H9 (cell line): Measurements from ENCODE around the gene PDXDC1. TPM values are rescaled to one million over a fixed set of nuclear protein-coding genes. Genes with fewer than 3 reads are reported as not detected.
A peak's percentile ranks its signal among the peaks of the same experiment; 100 is the strongest.
"Not testable (repeated sequence)": the region's sequence is repeated elsewhere in the genome, so short reads cannot be mapped to it uniquely, and the experiment has no call there.

Source experiments
- DNase-seq: peaks from one replicate; pipeline ENCODE4 v3.0.0-alpha.2; 2017
- H2AFZ ChIP-seq: one replicate; pipeline ENCODE4 v1.6.1; 2013; ENCODE audit warnings: mild to moderate bottlenecking, low read length, control low read depth, moderate library complexity
- H2AK5ac ChIP-seq: 2 replicates; pipeline ENCODE4 v1.6.1; 2013; ENCODE audit warnings: low read length, control low read depth, mixed read lengths; ENCODE audit not compliant: insufficient read length
- H2BK120ac ChIP-seq: one replicate; pipeline ENCODE4 v1.6.1; 2013; ENCODE audit warnings: low read depth, mild to moderate bottlenecking, low read length, control low read depth, inconsistent platforms; ENCODE audit not compliant: poor library complexity, severe bottlenecking
- H2BK12ac ChIP-seq: 2 replicates; pipeline ENCODE4 v1.6.1; 2013; ENCODE audit warnings: low read length, control low read depth, mixed read lengths, low read depth; ENCODE audit not compliant: insufficient read length
- H2BK15ac ChIP-seq: 2 replicates; pipeline ENCODE4 v1.6.1; 2013; ENCODE audit warnings: low read depth, low read length, control low read depth
- H2BK20ac ChIP-seq: one replicate; pipeline ENCODE4 v1.6.1; 2013; ENCODE audit warnings: low read depth, mild to moderate bottlenecking, low read length, control low read depth, inconsistent platforms; ENCODE audit not compliant: poor library complexity, severe bottlenecking
- H2BK5ac ChIP-seq: 2 replicates; pipeline ENCODE4 v1.6.1; 2013; ENCODE audit warnings: low read length, control low read depth, mixed read lengths; ENCODE audit not compliant: insufficient read length
- H3K14ac ChIP-seq: 2 replicates; pipeline ENCODE4 v1.6.1; 2013; ENCODE audit warnings: low read length, control low read depth; ENCODE audit not compliant: insufficient read depth
- H3K18ac ChIP-seq: 2 replicates; pipeline ENCODE4 v1.6.1; 2013; ENCODE audit warnings: low read depth, mild to moderate bottlenecking, mixed read lengths, low read length, control low read depth; ENCODE audit not compliant: insufficient read length
- H3K23ac ChIP-seq: 2 replicates; pipeline ENCODE4 v1.6.1; 2013; ENCODE audit warnings: low read length, control low read depth, mixed read lengths, low read depth; ENCODE audit not compliant: insufficient read length
- H3K23me2 ChIP-seq: 2 replicates; pipeline ENCODE4 v1.6.1; 2013; ENCODE audit warnings: low read depth, mild to moderate bottlenecking, mixed read lengths, low read length, control low read depth; ENCODE audit not compliant: insufficient read length, poor library complexity, severe bottlenecking
- H3K27ac ChIP-seq: 2 replicates; pipeline ENCODE4 v1.5.1; 2013; ENCODE audit warnings: low read length, control low read depth, mixed read lengths, low read depth; ENCODE audit not compliant: insufficient read length
- H3K27me3 ChIP-seq: 2 replicates; pipeline ENCODE4 v1.6.1; 2013; ENCODE audit warnings: low read length, control low read depth, inconsistent platforms; ENCODE audit not compliant: insufficient read depth
- H3K4ac ChIP-seq: 2 replicates; pipeline ENCODE4 v1.6.1; 2013; ENCODE audit warnings: low read depth, mild to moderate bottlenecking, control low read depth, inconsistent platforms, low read length, moderate library complexity
- H3K4me1 ChIP-seq: 2 replicates; pipeline ENCODE4 v1.6.1; 2013; ENCODE audit warnings: low read length, control low read depth, inconsistent platforms; ENCODE audit not compliant: insufficient read depth
- H3K4me2 ChIP-seq: 2 replicates; pipeline ENCODE4 v1.6.1; 2013; ENCODE audit warnings: low read length, control low read depth, mixed read lengths; ENCODE audit not compliant: insufficient read length, insufficient read depth
- H3K56ac ChIP-seq: 2 replicates; pipeline ENCODE4 v1.6.1; 2013; ENCODE audit warnings: low read depth, mild to moderate bottlenecking, mixed read lengths, low read length, control low read depth; ENCODE audit not compliant: insufficient read length
- H3K79me1 ChIP-seq: 2 replicates; pipeline ENCODE4 v1.6.1; 2013; ENCODE audit warnings: low read depth, mild to moderate bottlenecking, moderate library complexity, low read length, control low read depth, inconsistent platforms; ENCODE audit not compliant: insufficient read depth, poor library complexity, severe bottlenecking
- H3K79me2 ChIP-seq: 2 replicates; pipeline ENCODE4 v1.6.1; 2013; ENCODE audit warnings: low read length, control low read depth, inconsistent platforms; ENCODE audit not compliant: insufficient read depth
- H3K9ac ChIP-seq: 2 replicates; pipeline ENCODE4 v1.6.1; 2013; ENCODE audit warnings: low read length, control low read depth, mixed read lengths; ENCODE audit not compliant: insufficient read length; ENCODE audit errors: extremely low read depth
- H3K9me3 ChIP-seq: one replicate; pipeline ENCODE4 v1.6.1; 2013; ENCODE audit warnings: low read depth, low read length, inconsistent platforms; ENCODE audit not compliant: control insufficient read depth
- H3T11ph ChIP-seq: one replicate; pipeline ENCODE4 v1.6.1; 2013; ENCODE audit warnings: mild to moderate bottlenecking, low read length, control low read depth, inconsistent platforms
- H4K20me1 ChIP-seq: one replicate; pipeline ENCODE4 v1.6.1; 2013; ENCODE audit not compliant: control insufficient read depth, insufficient read length, insufficient read depth
- H4K5ac ChIP-seq: 2 replicates; pipeline ENCODE4 v1.6.1; 2013; ENCODE audit warnings: low read depth, mild to moderate bottlenecking, mixed read lengths, low read length, control low read depth; ENCODE audit not compliant: insufficient read length
- H4K8ac ChIP-seq: replicated peaks from 2 replicates; pipeline ENCODE4 v1.6.1; 2013; ENCODE audit warnings: low read length, control low read depth, mixed read lengths, low read depth; ENCODE audit not compliant: insufficient read length
- H4K91ac ChIP-seq: 2 replicates; pipeline ENCODE4 v1.6.1; 2013; ENCODE audit warnings: low read depth, mild to moderate bottlenecking, moderate library complexity, mixed read lengths, low read length, control low read depth; ENCODE audit not compliant: insufficient read length
- H3K27ac Mint-ChIP-seq, 3 experiments: 2 replicates in 2 of 3; 3 replicates in 1 of 3; pipeline ENCODE4 v1.8.0; 2020 to 2021; ENCODE audit warnings: mixed read lengths in 3 of 3, mild to moderate bottlenecking in 1 of 3, moderate library complexity in 1 of 3
- H3K27me3 Mint-ChIP-seq: 2 replicates; pipeline ENCODE4 v1.8.0; 2021; ENCODE audit warnings: low read depth, mild to moderate bottlenecking, moderate library complexity, mixed read lengths
- H3K36me3 Mint-ChIP-seq, 3 experiments: 2 replicates in 2 of 3; 3 replicates in 1 of 3; pipeline ENCODE4 v1.8.0; 2020 to 2021; ENCODE audit warnings: low read depth in 3 of 3, mixed read lengths in 3 of 3; ENCODE audit not compliant: insufficient read depth in 1 of 3
- H3K4me1 Mint-ChIP-seq, 2 experiments: 2 replicates each; pipeline ENCODE4 v1.8.0; 2020; ENCODE audit warnings: mixed read lengths in 2 of 2
- H3K4me3 Mint-ChIP-seq, 2 experiments: 2 replicates in 1 of 2; 3 replicates in 1 of 2; pipeline ENCODE4 v1.8.0; 2020 to 2021; ENCODE audit warnings: mild to moderate bottlenecking in 2 of 2, mixed read lengths in 2 of 2, moderate library complexity in 1 of 2
- H3K9me3 Mint-ChIP-seq, 2 experiments: 2 replicates in 1 of 2; 3 replicates in 1 of 2; pipeline ENCODE4 v1.8.0; 2020; ENCODE audit warnings: mild to moderate bottlenecking in 2 of 2, mixed read lengths in 2 of 2, moderate library complexity in 1 of 2
- WGBS: extraction: QIAGEN DNeasy Blood & Tissue Kit; methylation state at CpG from one replicate; pipeline ENCODE4 v1.1.7; 2013; ENCODE audit warnings: missing lambda C conversion rate, low lambda C conversion rate, mixed read lengths; ENCODE audit not compliant: insufficient read length; ENCODE audit errors: extremely low coverage; 5-methylcytosine and 5-hydroxymethylcytosine counted together
- total RNA-seq: library from RNA; stranded (reverse); gene quantifications from 2 replicates; pipeline ENCODE4 v1.2.1, GENCODE V29; 2021

The PDXDC1 gene
- total RNA-seq, 1 experiment from 2014 or later = 112 TPM

DNA sequence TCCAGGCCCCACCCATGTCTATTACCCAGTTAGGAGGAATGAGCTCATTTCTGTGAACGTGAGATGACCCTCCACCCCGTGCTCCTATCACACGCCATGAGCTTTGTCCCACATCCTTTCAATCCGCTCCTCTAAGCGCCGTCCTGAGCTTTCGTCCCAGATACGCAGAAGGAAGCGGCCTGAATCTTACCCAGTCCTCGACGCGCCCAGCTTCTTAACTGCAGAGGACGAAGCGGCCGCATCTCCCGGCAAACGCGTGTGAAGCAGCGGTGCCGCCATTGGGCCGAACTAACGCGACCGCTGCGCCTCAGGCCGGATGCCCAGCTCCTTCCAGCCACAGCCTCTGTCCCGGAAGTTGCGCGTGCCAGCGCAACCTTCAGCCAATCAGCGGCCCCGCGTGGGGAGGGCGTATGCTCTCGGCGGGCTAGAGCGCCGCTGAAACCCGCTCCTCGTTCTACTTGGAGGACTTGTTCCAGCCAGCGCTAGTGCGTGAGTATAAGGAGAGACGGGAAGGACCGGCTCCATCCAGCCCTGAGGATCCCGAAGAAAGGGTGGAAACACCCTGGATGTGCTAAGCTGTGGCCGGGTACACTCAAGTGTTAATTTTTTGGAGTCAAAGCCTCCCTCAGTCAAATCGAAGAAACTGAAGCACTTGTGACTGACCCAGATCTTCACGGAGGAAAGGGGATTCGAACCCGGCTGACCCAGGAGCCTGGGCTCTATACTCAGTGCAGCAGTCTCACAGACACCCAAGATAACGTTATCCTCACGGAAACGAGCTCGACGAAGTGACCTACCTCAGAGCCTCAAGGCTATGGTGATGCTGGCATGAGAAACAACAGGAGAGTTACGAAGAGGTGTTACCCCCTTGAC is 119.4 kb downstream of the PDXDC1 start, which contains the start of gene RRN3:
Gene RRN3 (minus strand): TSS at position 318 of the 873 bp plus-strand sequence. CDS start 39 bp downstream, at position 279.
- not testable (repeated sequence) for H2BK12ac ChIP-seq, H3K4ac ChIP-seq, H3K23ac ChIP-seq, H3K27me3 Mint-ChIP-seq, H2BK15ac ChIP-seq, H3K27me3 ChIP-seq, H4K5ac ChIP-seq, H3K4me1 ChIP-seq, H3K27ac ChIP-seq, H4K8ac ChIP-seq, H3T11ph ChIP-seq, H3K4me1 Mint-ChIP-seq, H3K9me3 Mint-ChIP-seq, H4K91ac ChIP-seq, H3K9me3 ChIP-seq, H3K79me2 ChIP-seq, H4K20me1 ChIP-seq, H2BK5ac ChIP-seq, H3K56ac ChIP-seq, H3K23me2 ChIP-seq, H2BK20ac ChIP-seq, H2BK120ac ChIP-seq, H2AK5ac ChIP-seq, H3K79me1 ChIP-seq, H2AFZ ChIP-seq
- Mint-ChIP-seq H3K4me3 (peak within 1 kb of the TSS; percentile 99), H3K36me3 (peaks cover 7 to 32% (median 26%) of the 10 kb centered on the region in 3 experiments; a peak in 6 of 7 replicates), H3K27ac (peak within 1 kb of the TSS; percentile 93 to 100 (median 98))
- Histone ChIP-seq H3K14ac (peak within 1 kb of the TSS; percentile 97; the same call in 1 of the 2 replicates), H3K18ac (peak within 1 kb of the TSS; percentile 96), H3K9ac (peak within 1 kb of the TSS; percentile 96), H3K4me2 (peak within 1 kb of the TSS; percentile 91)
- DNase-seq = peak; percentile 94
- no CpG with 5 or more reads among the region's 56 CpGs for WGBS

DNA sequence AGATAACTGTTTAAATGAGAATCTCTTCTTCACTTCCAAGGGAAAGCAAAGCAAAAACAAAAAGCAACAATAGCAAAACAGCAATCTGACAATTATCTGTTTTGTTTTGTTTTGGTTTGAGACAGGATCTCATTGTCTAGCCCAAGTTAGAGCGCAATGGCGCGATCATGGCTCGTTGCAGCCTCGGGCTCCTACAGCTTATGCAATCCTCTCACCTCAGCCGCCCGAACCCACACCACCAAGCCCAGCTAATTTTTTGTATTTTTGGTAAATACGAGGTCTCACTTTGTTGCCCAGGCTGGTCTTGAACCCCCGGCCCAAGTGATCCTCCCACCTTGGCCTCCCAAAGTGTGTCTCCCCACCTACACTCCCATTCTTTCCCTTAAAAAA is 121.8 kb downstream of the PDXDC1 start:
- H3K79me1 ChIP-seq, H3K18ac ChIP-seq, H3T11ph ChIP-seq, H2BK120ac ChIP-seq, H3K27me3 ChIP-seq, H3K4ac ChIP-seq, H3K4me1 Mint-ChIP-seq, H2BK5ac ChIP-seq, H3K27me3 Mint-ChIP-seq, H3K9me3 Mint-ChIP-seq, H4K8ac ChIP-seq, H2AFZ ChIP-seq, H3K23me2 ChIP-seq, H3K79me2 ChIP-seq, H3K23ac ChIP-seq, H4K91ac ChIP-seq, H3K9me3 ChIP-seq, H2BK15ac ChIP-seq, H2AK5ac ChIP-seq, H3K4me2 ChIP-seq, H3K14ac ChIP-seq, H2BK20ac ChIP-seq, DNase-seq, H3K4me3 Mint-ChIP-seq, H3K9ac ChIP-seq, H3K56ac ChIP-seq, H4K5ac ChIP-seq, H3K27ac ChIP-seq, H4K20me1 ChIP-seq, H3K27ac Mint-ChIP-seq, H2BK12ac ChIP-seq, H3K4me1 ChIP-seq: not testable (repeated sequence)
- peaks cover 4 to 13% (median 12%) of the 10 kb centered on the region in 3 experiments; a peak in 6 of 7 replicates for H3K36me3 Mint-ChIP-seq
- WGBS = no CpG with 5 or more reads among the region's 9 CpGs
